ENCODE results near the gene MUC20.

MUC20 gene

GRCh38 chr3:195696632-195697278 is 24.0 kb upstream of the MUC20 start:
- no peak for TF ChIP-seq CTCF (IDR thresholded peaks at IDR 0.05; ENCODE audit: low read depth, low read length)
- TF ChIP-seq POLR2A (IDR thresholded peaks at IDR 0.05; ENCODE audit: extremely low read depth, insufficient read length): no peak
- H3K4me3 ChIP-seq (ENCODE audit: low read depth, low read length): no peak overlapping the region
- no peak for DNase-seq (ENCODE audit: low read depth)

DNA sequence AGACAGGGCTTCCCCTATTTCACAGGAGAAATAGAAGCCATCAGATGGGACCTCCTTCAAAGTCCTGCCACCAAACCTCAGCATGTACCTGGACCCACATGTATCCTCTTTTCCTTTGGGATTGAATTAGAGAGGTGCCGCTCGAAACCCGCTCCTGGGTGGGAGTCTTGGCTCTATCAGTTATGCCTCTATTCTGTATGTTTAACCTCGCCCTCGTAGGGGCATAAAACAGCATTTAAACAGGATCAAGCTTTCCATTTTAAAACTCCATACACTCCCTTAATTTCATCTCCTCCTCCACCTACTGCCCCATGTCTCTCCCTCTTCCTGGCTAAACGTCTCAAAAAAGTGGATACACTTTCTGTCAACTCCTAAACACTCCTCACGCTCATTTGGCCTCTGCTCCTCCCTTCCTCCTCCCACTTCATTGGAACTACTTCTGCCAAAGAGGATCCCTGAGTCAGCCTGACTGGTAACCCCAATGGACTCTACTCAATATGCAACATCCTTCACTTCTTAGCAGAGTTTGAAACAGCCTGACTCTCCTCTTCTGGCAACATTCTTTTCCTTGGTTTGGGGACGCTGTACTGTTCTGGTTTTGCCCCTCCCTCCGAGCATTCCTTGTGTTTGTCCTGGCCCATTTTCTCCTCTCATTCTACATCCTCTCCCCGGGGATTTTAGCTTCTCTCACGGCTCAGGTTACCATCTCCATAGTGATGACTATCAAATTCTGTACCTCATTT is 23.0 kb upstream of the MUC20 start:
- no peak for TF ChIP-seq MYC (IDR thresholded peaks at IDR 0.05; ENCODE audit: low read depth, low read length)
- TF ChIP-seq CTCF (IDR thresholded peaks at IDR 0.05; ENCODE audit: low read depth, low read length): no peak
- no peak for TF ChIP-seq MAX (IDR thresholded peaks at IDR 0.05; ENCODE audit: low read depth, low read length)
- TF ChIP-seq POLR2A (IDR thresholded peaks at IDR 0.05; ENCODE audit: extremely low read depth, insufficient read length): no peak

DNA sequence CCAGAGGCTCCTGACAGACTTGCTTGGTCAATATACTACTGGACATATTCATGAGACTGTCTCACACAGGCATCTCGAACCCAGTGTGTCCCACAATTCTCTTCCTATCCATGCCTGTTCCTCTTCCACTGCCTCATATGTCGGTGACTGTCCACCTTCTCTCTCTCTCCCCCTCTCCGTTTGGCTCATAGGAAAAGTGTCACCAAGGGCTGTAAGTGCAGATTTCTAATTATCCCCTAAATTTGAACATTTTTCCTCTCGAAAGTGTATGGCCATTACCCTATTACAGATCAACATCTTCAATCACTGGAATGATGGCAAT is 22.5 kb upstream of the MUC20 start:
- DNase-seq (ENCODE audit: low read depth): no peak
- no peak overlapping the region for H3K4me3 ChIP-seq (ENCODE audit: low read depth, low read length)
- TF ChIP-seq MAX (IDR thresholded peaks at IDR 0.05; ENCODE audit: low read depth, low read length) (no peak), MYC (IDR thresholded peaks at IDR 0.05; ENCODE audit: low read depth, low read length) (no peak), POLR2A (IDR thresholded peaks at IDR 0.05; ENCODE audit: extremely low read depth, insufficient read length) (no peak), CTCF (IDR thresholded peaks at IDR 0.05; ENCODE audit: low read depth, low read length) (no peak)

More for the DNA sequence above, 23.0 kb upstream of the MUC20 start:
- H3K4me3 ChIP-seq (ENCODE audit: low read depth, low read length): no peak overlapping the region
- peak; percentile 30 for DNase-seq (ENCODE audit: low read depth)

GRCh38 chr3:195698647-195699387 is 22.0 kb upstream of the MUC20 start:
- no peak overlapping the region for H3K4me3 ChIP-seq (ENCODE audit: low read depth, low read length)
- no peak for TF ChIP-seq POLR2A (IDR thresholded peaks at IDR 0.05; ENCODE audit: extremely low read depth, insufficient read length)
- TF ChIP-seq CTCF (IDR thresholded peaks at IDR 0.05; ENCODE audit: low read depth, low read length): no peak
- no peak for TF ChIP-seq MYC (IDR thresholded peaks at IDR 0.05; ENCODE audit: low read depth, low read length)
- no peak for TF ChIP-seq MAX (IDR thresholded peaks at IDR 0.05; ENCODE audit: low read depth, low read length)
- DNase-seq (ENCODE audit: low read depth): no peak

DNA sequence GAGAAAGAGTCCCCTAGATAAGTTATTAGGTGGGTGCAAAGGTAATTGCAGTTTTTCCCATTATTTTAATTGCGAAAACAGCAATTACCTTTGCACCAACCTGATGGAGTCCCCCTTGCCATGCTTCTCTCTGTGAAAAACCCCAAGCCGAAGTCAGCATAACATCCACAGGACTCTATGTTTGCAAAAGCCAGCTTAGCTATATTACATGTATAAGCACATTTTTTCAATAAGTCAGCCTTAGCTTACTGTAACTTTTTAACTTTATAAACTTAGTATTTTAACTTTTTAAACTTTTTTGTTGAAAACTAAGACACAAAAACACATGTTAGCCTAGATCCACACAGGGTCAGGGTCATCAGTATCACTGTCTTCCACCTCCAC is 21.4 kb upstream of the MUC20 start:
- no peak for TF ChIP-seq CTCF (IDR thresholded peaks at IDR 0.05; ENCODE audit: low read depth, low read length)
- TF ChIP-seq POLR2A (IDR thresholded peaks at IDR 0.05; ENCODE audit: extremely low read depth, insufficient read length): no peak
- TF ChIP-seq MYC (IDR thresholded peaks at IDR 0.05; ENCODE audit: low read depth, low read length): no peak
- no peak for TF ChIP-seq MAX (IDR thresholded peaks at IDR 0.05; ENCODE audit: low read depth, low read length)
- H3K4me3 ChIP-seq (ENCODE audit: low read depth, low read length): no peak overlapping the region
- DNase-seq (ENCODE audit: low read depth): no peak

Data from NB4 (cell line).